MV-4-11 (cell line): ENCODE data around the gene ELP5.

Experiments
- DNase-seq: peaks from one replicate; lab custom pipeline; 2025; lab: John Stamatoyannopoulos, UW

ELP5 gene

GRCh38 chr17:7285679-7286078 lies 33.7 kb downstream of the ELP5 start:
- no peak for DNase-seq

GRCh38 chr17:7289256-7290032 lies 37.4 kb downstream of the ELP5 start:
- DNase-seq = no peak

- no peak for DNase-seq
Measured at GRCh38 chr17:7290166-7290565, 38.2 kb downstream of the ELP5 start.

GRCh38 chr17:7290685-7291084 lies 38.7 kb downstream of the ELP5 start:
- DNase-seq = no peak

- DNase-seq = no peak
Measured at GRCh38 chr17:7292194-7292593, 40.2 kb downstream of the ELP5 start.

GRCh38 chr17:7292729-7293128 lies 40.7 kb downstream of the ELP5 start:
- DNase-seq = no peak

GRCh38 chr17:7293159-7293558 lies 41.1 kb downstream of the ELP5 start:
- DNase-seq = peak; percentile 56

- DNase-seq = no peak
Measured at GRCh38 chr17:7293816-7294613, 42.0 kb downstream of the ELP5 start.

- DNase-seq = peak; percentile 23
Measured at GRCh38 chr17:7294614-7295153, 42.7 kb downstream of the ELP5 start, which contains the start of gene YBX2. Gene YBX2, minus strand, starts transcription at chr17:7294639. Its CDS starts 139 bp downstream, at chr17:7294500.

GRCh38 chr17:7295230-7296180 lies 43.5 kb downstream of the ELP5 start:
- DNase-seq = no peak

- DNase-seq = peak; percentile 77
Measured at GRCh38 chr17:7296189-7296861, 44.3 kb downstream of the ELP5 start.

- DNase-seq = no peak
Measured at GRCh38 chr17:7304179-7304578, 52.2 kb downstream of the ELP5 start.

GRCh38 chr17:7306911-7307685 lies 55.1 kb downstream of the ELP5 start, which contains the start of gene EIF5A:
Gene EIF5A, plus strand, starts transcription at chr17:7307628. Its CDS starts 2,008 bp downstream, at chr17:7309636.
- peak; percentile 100 for DNase-seq

GRCh38 chr17:7307686-7308624 lies 55.9 kb downstream of the ELP5 start:
- no peak for DNase-seq

- peak; percentile 72 for DNase-seq
Measured at GRCh38 chr17:7308625-7309433, 56.8 kb downstream of the ELP5 start.
